Testis (tissue), 3 donors: Measurements from ENCODE around the gene SERHL2. TPM values are rescaled to one million over a fixed set of nuclear protein-coding genes. Genes with fewer than 3 reads are reported as not detected.
"Not testable (repeated sequence)": the region's sequence is repeated elsewhere in the genome, so short reads cannot be mapped to it uniquely, and the experiment has no call there.

ENCODE experiments used
- DNase-seq: peaks from one replicate; pipeline ENCODE4 v3.0.0-alpha.2; 2019
- H3K27ac ChIP-seq, 2 donors: fragments of 200-600 bp; sonication (generic); one replicate each; pipeline ENCODE4 v1.5.1; 2019
- H3K27me3 ChIP-seq: fragments of 200-600 bp; sonication (generic); one replicate; pipeline ENCODE4 v1.5.1; 2019
- H3K36me3 ChIP-seq: fragments of 200-600 bp; sonication (generic); one replicate; pipeline ENCODE4 v1.5.1; 2017; ENCODE audit warnings: low read depth; ENCODE audit errors: missing control alignments
- H3K4me1 ChIP-seq: fragments of 200-600 bp; sonication (generic); one replicate; pipeline ENCODE4 v1.5.1; 2019
- H3K4me3 ChIP-seq, 2 donors: fragments of 200-600 bp; sonication (generic); one replicate each; pipeline ENCODE4 v1.5.1; 2017 to 2019
- H3K9me3 ChIP-seq: fragments of 200-600 bp; sonication (generic); one replicate; pipeline ENCODE4 v1.5.1; 2017
- POLR2A ChIP-seq: fragments of 450-650 bp; IDR thresholded peaks from one replicate; pipeline ENCODE4 v1.6.1; 2017; ENCODE audit warnings: antibody characterized with exemption, mild to moderate bottlenecking, moderate library complexity
- WGBS, 2 donors: methylation state at CpG; one replicate each; pipeline ENCODE4 v1.1.5; 2018; 5-methylcytosine and 5-hydroxymethylcytosine counted together
- intact Hi-C: fragments of 100-400 bp; cut with DNase I; formaldehyde crosslinking; loops from one replicate; pipeline ENCODE4 v1.15.1; 2023; ENCODE audit warnings: low total_unique reads
- polyA plus RNA-seq: library from polyadenylated mRNA; stranded (reverse); fragments of 350-450 nt; fragmentation: Illumina TruSeq; extraction: RNeasy Lipid Tissue Mini Kit (QIAGEN cat#74804); gene quantifications from one replicate; pipeline ENCODE4 v1.2.3, GENCODE V29; 2014; ENCODE audit warnings: low read depth, low replicate concordance; ENCODE audit not compliant: insufficient read depth
- total RNA-seq, 2 donors: library from RNA; depleted of rRNA; stranded (reverse); fragments of >200 nt; gene quantifications; one replicate each; pipeline ENCODE4 v1.2.3, GENCODE V29; 2016
- TF ChIP-seq, protein P1 (sequence below), 3 experiments: fragments of 450-650 bp in 2 of 3; fragments of 200-600 bp in 1 of 3; sonication (generic) in 1 of 3; IDR thresholded peaks; one replicate each; pipeline ENCODE4 v1.5.1; 2016 to 2019; ENCODE audit warnings: antibody characterized with exemption in 3 of 3, mild to moderate bottlenecking in 2 of 3, moderate library complexity in 1 of 3

The SERHL2 gene
- total and polyA plus RNA-seq, 3 donors from 2014 or later: 6.9 to 11.3 (median 8.8) TPM

DNA sequence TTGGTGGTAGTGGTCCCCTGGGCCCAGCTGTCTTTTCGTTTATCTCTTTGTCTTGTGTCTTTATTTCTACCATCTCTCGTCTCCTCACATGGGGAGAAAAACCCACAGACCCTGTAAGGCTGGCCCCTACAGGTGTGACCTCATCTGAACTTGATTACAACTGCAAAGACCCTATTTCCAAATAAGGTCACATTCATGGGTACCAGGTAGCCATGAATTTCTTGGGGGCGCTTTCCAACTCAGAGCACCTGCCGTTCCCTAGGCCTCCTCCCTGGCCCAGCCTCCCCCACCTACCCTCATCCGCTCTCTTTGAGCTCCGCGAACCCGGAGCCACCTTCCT lies 20.1 kb upstream of the SERHL2 start:
- Histone ChIP-seq H3K27me3 (no peaks in the 10 kb centered on the region), H3K9me3 (no peaks in the 10 kb centered on the region), H3K4me1 (peaks cover 3% of the 10 kb centered on the region), H3K4me3 (no peak overlapping the region), H3K27ac (no peak overlapping the region), H3K36me3 (no peaks in the 10 kb centered on the region)
- 93 to 94% methylated on average over 8 of the region's 8 CpGs for WGBS, 2 donors
- TF ChIP-seq, protein P1, sequence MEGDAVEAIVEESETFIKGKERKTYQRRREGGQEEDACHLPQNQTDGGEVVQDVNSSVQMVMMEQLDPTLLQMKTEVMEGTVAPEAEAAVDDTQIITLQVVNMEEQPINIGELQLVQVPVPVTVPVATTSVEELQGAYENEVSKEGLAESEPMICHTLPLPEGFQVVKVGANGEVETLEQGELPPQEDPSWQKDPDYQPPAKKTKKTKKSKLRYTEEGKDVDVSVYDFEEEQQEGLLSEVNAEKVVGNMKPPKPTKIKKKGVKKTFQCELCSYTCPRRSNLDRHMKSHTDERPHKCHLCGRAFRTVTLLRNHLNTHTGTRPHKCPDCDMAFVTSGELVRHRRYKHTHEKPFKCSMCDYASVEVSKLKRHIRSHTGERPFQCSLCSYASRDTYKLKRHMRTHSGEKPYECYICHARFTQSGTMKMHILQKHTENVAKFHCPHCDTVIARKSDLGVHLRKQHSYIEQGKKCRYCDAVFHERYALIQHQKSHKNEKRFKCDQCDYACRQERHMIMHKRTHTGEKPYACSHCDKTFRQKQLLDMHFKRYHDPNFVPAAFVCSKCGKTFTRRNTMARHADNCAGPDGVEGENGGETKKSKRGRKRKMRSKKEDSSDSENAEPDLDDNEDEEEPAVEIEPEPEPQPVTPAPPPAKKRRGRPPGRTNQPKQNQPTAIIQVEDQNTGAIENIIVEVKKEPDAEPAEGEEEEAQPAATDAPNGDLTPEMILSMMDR (IDR thresholded peaks at IDR 0.05): no peak
- TF ChIP-seq POLR2A: no peak
- no peak for DNase-seq
- intact Hi-C loops: no loop called here

DNA sequence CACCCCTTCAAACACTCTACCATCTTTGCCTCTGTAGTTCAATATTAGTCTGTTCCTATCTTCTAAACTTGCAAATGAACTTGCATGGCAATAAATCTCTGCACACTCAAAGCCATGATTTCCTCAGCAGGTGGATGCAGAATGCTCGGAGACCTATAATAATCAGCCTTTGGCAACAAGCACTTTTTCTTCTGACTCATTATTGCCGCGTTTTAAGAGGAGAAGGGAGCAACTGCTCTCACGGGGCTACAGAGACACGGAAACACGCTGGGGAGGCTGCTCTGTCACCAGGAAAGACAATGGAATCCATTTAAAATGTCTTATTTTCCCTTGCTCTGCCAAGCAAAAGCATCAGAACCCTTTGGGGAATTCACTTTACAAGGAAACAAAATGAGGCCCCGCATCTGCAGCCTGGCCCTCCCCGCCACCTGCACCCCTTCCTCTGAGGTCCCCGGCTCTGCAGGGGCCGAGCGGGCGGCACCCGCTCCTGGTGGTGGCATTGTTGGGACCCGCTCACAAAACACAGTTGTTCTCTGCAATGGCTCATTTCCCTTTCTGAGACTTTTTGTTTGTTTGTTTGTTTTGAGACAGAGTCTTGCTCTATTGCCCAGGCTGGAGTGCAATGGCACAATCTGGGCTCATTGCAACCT lies 18.5 kb upstream of the SERHL2 start:
- H3K4me1 ChIP-seq, H3K36me3 ChIP-seq, DNase-seq, H3K27ac ChIP-seq, H3K27me3 ChIP-seq, H3K4me3 ChIP-seq, intact Hi-C loops, H3K9me3 ChIP-seq: not testable (repeated sequence)
- 71 to 83% methylated on average over 3 to 6 of the region's 14 CpGs for WGBS, 2 donors

DNA sequence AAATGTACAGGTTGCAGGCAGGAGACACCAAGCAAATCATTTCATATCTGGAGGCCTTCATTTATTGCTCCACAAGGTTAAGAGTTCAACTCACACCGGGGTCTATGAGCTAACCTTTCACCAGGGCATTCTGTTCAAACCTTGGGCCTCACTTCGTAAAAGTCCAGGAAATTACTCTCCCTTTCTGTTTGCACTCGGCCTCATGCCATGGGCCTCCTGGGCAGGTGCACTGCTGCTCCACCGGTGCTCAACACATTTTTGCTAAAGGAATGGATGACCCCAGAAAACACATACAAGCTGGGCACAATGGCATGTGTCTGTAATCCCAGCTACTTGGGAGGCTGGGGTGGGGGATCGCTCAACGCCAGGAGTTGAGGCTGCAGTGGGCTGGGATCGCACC lies 17.6 kb upstream of the SERHL2 start:
- H3K27me3 ChIP-seq: no peaks in the 10 kb centered on the region
- no peak for DNase-seq
- H3K4me3 ChIP-seq: no peak overlapping the region
- no peaks in the 10 kb centered on the region for H3K9me3 ChIP-seq
- TF ChIP-seq POLR2A: no peak
- TF ChIP-seq, protein P1 (IDR thresholded peaks at IDR 0.05): no peak
- intact Hi-C loops: no loop called here
- WGBS, 2 donors: 84 to 85% methylated on average over 7 of the region's 7 CpGs
- H3K36me3 ChIP-seq: no peaks in the 10 kb centered on the region
- no peak overlapping the region for H3K27ac ChIP-seq
- H3K4me1 ChIP-seq: peaks cover 6% of the 10 kb centered on the region

DNA sequence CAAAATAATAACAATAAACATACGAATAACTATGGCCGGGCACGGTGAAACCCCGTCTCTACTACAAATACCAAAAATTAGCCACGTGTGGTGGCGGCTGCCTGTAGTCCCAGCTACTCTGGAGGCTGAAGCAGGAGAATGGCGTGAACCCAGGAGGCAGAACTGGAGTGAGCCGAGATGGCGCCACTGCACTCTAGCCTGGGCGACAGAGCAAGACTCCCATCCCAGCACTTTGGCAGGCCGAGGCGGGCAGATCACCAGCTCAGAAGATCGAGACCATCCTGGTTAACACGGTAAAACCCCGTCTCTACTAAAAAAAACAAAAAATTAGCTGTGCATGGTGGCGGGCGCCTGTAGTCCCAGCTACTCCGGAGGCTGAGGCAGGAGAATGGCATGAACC lies 17.1 kb upstream of the SERHL2 start:
- H3K27ac ChIP-seq: peak overlapping the region; percentile 20 to 27
- H3K36me3 ChIP-seq, H3K9me3 ChIP-seq, intact Hi-C loops, H3K4me1 ChIP-seq, DNase-seq, H3K27me3 ChIP-seq, H3K4me3 ChIP-seq: not testable (repeated sequence)
- WGBS, 2 donors: 71 to 87% methylated on average over 18 of the region's 18 CpGs

DNA sequence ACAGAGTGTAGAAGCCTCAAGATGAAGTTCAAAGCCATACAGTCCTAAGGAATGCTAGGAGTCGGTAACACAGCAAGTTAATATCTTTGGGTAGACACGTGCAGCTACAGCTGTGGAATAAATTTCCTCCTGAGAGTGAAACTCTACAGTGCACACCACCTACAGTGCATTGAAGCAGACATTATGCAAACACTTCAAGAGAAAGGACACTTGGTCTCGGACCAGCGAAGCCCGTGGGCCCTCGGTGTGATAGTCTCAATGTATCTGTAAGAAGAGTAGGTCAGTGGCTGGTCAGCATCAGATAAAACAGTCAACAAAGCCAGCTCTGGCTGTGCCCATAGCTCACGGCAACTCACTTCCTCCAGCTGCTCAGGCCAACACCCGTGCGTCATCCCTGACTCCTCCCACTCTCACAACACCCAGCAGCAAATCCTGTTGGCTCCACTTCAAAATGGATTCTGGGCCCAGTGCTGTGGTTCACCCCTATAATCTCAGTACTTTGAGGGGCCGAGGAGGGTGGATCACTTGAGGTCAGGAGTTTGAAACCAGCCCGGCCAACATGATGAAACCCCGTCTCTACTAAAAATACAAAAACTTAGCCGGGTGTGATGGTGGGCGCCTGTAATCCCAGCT lies 16.4 kb upstream of the SERHL2 start:
- H3K4me1 ChIP-seq, intact Hi-C loops, H3K27me3 ChIP-seq, H3K9me3 ChIP-seq, DNase-seq, H3K4me3 ChIP-seq, H3K36me3 ChIP-seq: not testable (repeated sequence)
- WGBS, 2 donors: 40 to 46% methylated on average over 12 to 14 of the region's 14 CpGs
- peak overlapping the region; percentile 20 to 65 for H3K27ac ChIP-seq

DNA sequence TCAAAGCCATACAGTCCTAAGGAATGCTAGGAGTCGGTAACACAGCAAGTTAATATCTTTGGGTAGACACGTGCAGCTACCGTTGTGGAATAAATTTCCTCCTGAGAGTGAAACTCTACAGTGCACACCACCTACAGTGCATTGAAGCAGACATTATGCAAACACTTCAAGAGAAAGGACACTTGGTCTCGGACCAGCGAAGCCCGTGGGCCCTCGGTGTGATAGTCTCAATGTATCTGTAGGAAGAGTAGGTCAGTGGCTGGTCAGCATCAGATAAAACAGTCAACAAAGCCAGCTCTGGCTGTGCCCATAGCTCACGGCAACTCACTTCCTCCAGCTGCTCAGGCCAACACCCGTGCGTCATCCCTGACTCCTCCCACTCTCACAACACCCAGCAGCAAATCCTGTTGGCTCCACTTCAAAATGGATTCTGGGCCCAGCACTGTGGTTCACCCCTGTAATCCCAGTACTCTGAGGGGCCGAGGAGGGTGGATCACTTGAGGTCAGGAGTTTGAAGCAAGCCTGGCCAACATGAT lies 14.5 kb upstream of the SERHL2 start:
- H3K27ac ChIP-seq: peak overlapping the region; percentile 19 to 37
- H3K9me3 ChIP-seq, H3K4me1 ChIP-seq, H3K27me3 ChIP-seq, intact Hi-C loops, H3K4me3 ChIP-seq, H3K36me3 ChIP-seq: not testable (repeated sequence)
- 48 to 61% methylated on average over 6 to 11 of the region's 11 CpGs for WGBS, 2 donors
- peak; percentile 56 for DNase-seq

DNA sequence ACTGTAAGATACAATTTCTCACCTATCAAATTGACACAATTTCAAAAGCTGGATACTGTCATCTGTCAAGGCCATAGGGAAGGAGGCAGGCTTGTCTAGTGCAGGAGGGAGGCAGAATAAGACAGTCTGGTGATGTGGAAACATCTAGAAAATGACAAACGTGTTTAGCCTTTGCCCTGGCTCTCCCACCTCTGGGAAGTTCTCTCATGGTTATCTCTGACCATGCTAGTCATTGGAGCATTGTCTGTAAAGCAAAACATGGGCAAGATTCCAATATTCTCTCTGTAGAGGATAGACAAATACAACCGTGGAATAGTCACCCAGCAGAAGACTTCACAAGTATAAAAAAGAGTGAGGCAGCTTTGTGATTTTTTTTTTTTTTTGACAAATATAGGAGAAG lies 9.1 kb upstream of the SERHL2 start:
- H3K36me3 ChIP-seq: no peaks in the 10 kb centered on the region
- peak overlapping the region in 1 of 2 donors; percentile 18 for H3K27ac ChIP-seq
- intact Hi-C loops: no loop called here
- H3K27me3 ChIP-seq: no peaks in the 10 kb centered on the region
- 38 to 47% methylated on average over 2 of the region's 2 CpGs for WGBS, 2 donors
- no peaks in the 10 kb centered on the region for H3K4me1 ChIP-seq
- no peaks in the 10 kb centered on the region for H3K9me3 ChIP-seq
- no peak overlapping the region for H3K4me3 ChIP-seq
- DNase-seq: peak; percentile 72
- TF ChIP-seq POLR2A: no peak
- TF ChIP-seq, protein P1 (IDR thresholded peaks at IDR 0.05): no peak
